NB4 (cell line): ENCODE measurements around the gene CACNA2D3.

Source experiments
- MYC ChIP-seq: IDR thresholded peaks from 2 replicates; pipeline ENCODE4 v1.6.1; 2011; ENCODE audit warnings: low read depth, low read length
- TF ChIP-seq, protein P1 (sequence below): IDR thresholded peaks from one replicate; pipeline ENCODE4 v1.5.1; 2012; ENCODE audit warnings: low read depth, low read length

DNA sequence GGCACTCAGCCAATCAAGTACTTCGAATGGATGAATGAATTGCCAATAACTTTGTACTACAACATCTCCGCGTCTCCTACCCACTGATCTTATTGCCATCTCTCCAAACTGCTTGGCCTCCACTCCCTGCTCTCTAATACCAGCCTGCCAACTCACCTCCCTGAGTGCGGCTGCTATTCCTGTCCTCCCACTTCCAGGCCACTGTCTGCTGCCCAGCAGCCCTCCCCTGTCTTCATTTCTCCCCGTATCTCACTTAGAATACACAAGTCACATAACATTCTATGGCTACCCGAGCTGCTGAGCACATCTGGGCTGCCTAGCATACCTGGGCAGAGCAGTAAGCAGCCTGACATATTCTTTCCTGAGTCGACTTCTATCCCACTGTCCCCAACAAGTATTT is 955.4 kb downstream of the CACNA2D3 start:
- no peak for TF ChIP-seq MYC
- TF ChIP-seq, protein P1, sequence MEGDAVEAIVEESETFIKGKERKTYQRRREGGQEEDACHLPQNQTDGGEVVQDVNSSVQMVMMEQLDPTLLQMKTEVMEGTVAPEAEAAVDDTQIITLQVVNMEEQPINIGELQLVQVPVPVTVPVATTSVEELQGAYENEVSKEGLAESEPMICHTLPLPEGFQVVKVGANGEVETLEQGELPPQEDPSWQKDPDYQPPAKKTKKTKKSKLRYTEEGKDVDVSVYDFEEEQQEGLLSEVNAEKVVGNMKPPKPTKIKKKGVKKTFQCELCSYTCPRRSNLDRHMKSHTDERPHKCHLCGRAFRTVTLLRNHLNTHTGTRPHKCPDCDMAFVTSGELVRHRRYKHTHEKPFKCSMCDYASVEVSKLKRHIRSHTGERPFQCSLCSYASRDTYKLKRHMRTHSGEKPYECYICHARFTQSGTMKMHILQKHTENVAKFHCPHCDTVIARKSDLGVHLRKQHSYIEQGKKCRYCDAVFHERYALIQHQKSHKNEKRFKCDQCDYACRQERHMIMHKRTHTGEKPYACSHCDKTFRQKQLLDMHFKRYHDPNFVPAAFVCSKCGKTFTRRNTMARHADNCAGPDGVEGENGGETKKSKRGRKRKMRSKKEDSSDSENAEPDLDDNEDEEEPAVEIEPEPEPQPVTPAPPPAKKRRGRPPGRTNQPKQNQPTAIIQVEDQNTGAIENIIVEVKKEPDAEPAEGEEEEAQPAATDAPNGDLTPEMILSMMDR: no peak
